ENCODE data around the gene NOX3.
"Not testable (repeated sequence)": the region's sequence is repeated elsewhere in the genome, so short reads cannot be mapped to it uniquely, and the experiment has no call there.

Gene NOX3

GRCh38 chr6:155398701-155399061 lies 57.0 kb downstream of the NOX3 start:
- DNase-seq: no peak

- DNase-seq: no peak
Observed at GRCh38 chr6:155398221-155398620, 57.4 kb downstream of the NOX3 start.

GRCh38 chr6:155397172-155397705 lies 58.4 kb downstream of the NOX3 start:
- no peak for DNase-seq

GRCh38 chr6:155396605-155397004 lies 59.0 kb downstream of the NOX3 start:
- DNase-seq: no peak

GRCh38 chr6:155395339-155395738 lies 60.3 kb downstream of the NOX3 start:
- no peak for DNase-seq

- no peak for DNase-seq
Observed at GRCh38 chr6:155389130-155389529, 66.5 kb downstream of the NOX3 start.

GRCh38 chr6:155388591-155388990 lies 67.0 kb downstream of the NOX3 start:
- DNase-seq: no peak

- DNase-seq: no peak
Observed at GRCh38 chr6:155387481-155387880, 68.2 kb downstream of the NOX3 start.

- no peak for DNase-seq
Observed at GRCh38 chr6:155384321-155384952, 71.2 kb downstream of the NOX3 start.

- DNase-seq: no peak
Observed at GRCh38 chr6:155383913-155384312, 71.7 kb downstream of the NOX3 start.

GRCh38 chr6:155382338-155382685 lies 73.3 kb downstream of the NOX3 start:
- no peak for DNase-seq

- DNase-seq: no peak
Observed at GRCh38 chr6:155381673-155382337, 73.8 kb downstream of the NOX3 start.

- DNase-seq: no peak
Observed at GRCh38 chr6:155380666-155381332, 74.8 kb downstream of the NOX3 start.

- DNase-seq: no peak
Observed at GRCh38 chr6:155378724-155379123, 76.9 kb downstream of the NOX3 start.

- no peak for DNase-seq
Observed at GRCh38 chr6:155378276-155378675, 77.4 kb downstream of the NOX3 start.

GRCh38 chr6:155377061-155377460 lies 78.6 kb downstream of the NOX3 start:
- no peak for DNase-seq

GRCh38 chr6:155375801-155376200 lies 79.8 kb downstream of the NOX3 start:
- DNase-seq: no peak

GRCh38 chr6:155374681-155375080 lies 81.0 kb downstream of the NOX3 start:
- no peak for DNase-seq

GRCh38 chr6:155373276-155373675 lies 82.4 kb downstream of the NOX3 start:
- DNase-seq: no peak

- no peak for DNase-seq
Observed at GRCh38 chr6:155372256-155372655, 83.4 kb downstream of the NOX3 start.

GRCh38 chr6:155371230-155371629 lies 84.4 kb downstream of the NOX3 start:
- no peak for DNase-seq

- no peak for DNase-seq
Observed at GRCh38 chr6:155366325-155366724, 89.3 kb downstream of the NOX3 start.

GRCh38 chr6:155364844-155365437 lies 90.7 kb downstream of the NOX3 start:
- DNase-seq: no peak

- not testable (repeated sequence) for DNase-seq
Observed at GRCh38 chr6:155364021-155364420, 91.6 kb downstream of the NOX3 start.
